Activated T-cell treated with anti-CD3 and anti-CD28 coated beads for 24 hours (primary cell): Measurements from ENCODE around the gene ARV1.

Experiments used
- DNase-seq: peaks from one replicate; pipeline ENCODE4 v3.0.0-alpha.2; 2020; ENCODE audit warnings: low read depth

The ARV1 gene

DNA sequence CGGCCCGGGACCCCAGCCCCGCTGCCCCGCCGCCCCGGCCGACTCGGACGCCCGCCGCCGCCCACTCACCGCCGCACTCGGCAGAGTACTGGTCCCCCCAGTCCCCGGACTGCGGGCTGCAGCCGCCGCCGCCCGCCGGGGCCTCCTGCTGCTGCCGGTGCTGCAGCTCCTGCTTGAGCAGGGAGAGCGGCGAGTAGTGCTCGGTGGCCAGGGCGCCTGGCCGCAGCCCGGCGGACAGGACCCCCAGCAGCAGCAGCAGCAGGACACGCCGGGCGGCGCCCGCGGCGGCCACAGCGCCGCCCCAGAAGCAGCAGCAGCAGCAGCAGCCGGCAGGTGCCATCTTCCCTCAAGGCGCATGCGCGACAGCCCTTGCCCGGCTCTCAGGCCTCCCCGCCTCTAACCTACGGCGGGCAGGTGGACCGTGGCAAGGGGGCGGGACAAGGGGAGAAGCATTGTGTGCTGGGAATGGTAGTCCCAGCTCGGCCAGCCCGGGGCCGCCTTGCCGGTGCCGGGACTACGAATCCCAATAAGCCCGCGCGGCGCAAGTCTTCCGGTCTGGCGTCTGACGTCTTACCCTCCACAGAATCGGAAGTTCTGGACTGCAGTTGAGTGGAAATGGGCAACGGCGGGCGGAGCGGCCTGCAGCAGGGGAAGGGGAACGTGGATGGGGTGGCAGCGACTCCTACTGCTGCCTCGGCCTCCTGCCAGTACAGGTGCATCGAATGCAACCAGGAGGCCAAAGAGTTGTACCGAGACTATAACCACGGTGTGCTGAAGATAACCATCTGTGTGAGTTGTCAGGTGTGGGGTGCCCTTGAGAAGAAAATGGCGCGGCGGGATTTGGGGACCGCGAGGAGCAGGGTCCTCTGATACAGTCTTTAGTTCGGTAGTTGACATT lies at the start of gene ARV1, which contains the start of gene TTC13:
Gene ARV1 (plus strand): TSS at position 604 of the 898 bp plus-strand sequence. CDS start 12 bp downstream, at position 616.
Gene TTC13 (minus strand): TSS at position 371 of the 898 bp plus-strand sequence. CDS start 31 bp downstream, at position 340.
- peak; percentile 97 for DNase-seq

DNA sequence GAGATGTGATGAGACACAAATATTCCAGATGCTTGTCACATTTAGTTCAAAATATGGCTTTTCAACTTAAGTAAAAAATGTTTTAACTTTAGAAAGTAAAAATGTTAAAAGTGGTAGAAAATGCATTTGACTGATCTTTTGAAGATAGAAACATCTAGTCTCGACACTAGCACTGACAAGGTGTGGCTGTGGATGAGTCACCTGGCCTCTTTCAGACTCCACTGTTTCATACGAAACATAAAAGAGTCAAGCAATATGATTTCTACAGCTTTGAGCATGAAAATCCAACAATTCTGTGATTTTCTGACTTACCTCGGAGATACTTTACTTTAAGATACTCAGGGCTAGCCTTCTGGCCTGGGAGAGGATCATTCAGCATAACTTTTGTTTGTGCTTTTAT lies 47.9 kb upstream of the ARV1 start:
- no peak for DNase-seq

DNA sequence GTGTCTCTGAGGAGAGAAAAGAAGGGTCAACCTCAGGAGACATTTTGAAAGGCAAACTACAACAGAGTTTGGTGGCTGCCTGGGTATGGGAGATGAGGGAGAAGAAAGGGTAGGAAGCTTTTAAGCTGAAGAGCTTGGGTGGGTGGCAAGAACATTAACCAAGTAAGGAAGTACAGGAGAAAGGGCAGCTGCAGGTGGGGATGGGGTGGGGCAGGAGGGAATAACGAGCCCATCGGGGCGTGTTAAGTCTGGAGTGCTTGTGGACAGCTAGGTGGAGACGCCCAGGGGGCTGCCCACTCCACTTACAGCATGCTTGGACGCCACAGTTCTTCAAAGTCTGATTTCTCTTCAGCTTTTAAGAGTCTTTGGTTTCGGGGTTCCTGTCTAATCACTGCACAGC lies 43.0 kb upstream of the ARV1 start:
- no peak for DNase-seq

DNA sequence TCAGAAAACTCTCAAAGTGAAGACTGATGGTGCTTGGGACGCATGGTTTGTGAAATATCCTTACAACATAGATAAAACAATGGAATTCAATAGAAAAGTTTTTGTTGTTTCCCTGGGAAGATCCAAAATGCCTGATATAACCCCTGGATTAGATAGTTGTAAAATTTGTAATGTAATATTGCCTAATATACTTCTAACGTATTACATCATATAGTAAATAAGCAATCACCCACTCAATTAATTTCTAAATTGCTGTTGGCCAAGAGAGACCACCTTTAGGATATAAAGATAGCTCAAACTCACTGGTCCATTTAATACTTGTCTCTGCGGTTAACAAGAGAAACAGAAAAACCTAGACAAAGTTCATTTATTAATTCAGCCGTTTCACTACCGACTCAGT lies 42.4 kb upstream of the ARV1 start:
- DNase-seq: no peak

DNA sequence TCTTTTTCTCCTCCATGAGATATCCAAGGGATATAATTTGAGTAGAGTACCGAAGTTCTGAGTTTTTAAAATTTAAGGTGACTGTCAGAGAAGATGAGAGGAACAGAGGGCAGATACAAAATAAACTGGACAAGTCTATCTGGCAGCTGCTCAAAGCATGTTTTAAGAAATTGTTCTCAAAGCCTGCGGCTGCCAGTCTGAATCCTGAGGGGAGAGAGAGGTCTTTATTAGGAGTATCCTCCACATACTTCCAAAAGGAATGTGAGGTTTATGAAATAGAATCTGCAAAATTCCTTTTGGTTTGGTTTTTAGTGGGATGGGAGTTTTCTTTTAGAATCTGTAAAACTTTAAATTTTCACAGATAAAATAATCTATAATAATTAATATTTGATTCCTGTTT lies 41.5 kb upstream of the ARV1 start:
- no peak for DNase-seq

DNA sequence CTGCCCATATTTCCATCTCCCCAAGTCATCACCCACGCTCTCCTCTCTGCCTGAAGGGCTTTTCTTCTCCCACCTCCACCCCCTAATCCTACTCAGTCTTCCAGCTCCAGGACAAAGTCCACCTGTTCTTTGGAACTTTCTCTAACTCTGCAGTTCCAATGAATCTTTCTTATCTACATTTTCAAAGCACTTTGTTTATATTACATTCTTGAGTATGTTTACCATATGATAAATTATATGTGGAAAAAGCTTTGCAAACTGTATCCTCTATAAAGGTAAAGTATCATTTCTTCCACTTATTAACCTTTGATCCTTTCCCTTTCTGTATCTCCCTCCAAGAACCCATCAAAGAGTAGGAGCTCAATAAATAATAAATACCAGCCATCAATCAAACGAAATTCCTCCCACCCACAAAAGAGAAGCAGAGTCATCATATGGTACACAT lies 39.9 kb upstream of the ARV1 start:
- DNase-seq: no peak

DNA sequence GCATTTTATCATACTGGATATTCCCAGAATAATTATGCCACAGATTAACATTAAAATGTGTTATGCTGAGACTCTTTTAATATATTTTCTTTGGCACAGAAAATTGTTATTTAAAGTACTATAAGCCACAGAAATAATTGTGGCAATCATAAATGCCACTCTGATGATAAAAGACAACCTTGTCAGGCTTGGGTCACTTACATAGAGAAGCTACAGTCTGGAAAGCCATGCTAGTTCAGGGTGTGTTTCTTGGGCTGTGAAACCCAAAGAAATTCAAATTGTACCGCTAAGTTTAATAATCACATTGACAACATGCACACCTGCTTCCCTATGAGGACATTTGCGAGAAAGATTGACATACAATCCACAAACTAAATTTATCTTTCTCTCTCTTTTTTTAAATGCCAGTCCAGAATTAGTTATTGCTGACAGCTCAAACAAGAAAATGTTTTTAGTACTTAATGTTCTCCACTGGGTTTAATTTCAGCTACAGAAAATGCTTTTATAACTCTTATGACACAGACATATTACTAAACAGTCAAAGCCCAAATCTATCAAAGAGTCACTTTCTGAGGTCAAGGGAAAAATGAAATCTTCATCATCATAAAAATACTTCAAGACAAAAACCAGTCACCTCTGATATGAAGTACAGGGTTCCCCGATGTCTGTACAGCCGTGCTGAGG lies 38.9 kb upstream of the ARV1 start:
- no peak for DNase-seq

DNA sequence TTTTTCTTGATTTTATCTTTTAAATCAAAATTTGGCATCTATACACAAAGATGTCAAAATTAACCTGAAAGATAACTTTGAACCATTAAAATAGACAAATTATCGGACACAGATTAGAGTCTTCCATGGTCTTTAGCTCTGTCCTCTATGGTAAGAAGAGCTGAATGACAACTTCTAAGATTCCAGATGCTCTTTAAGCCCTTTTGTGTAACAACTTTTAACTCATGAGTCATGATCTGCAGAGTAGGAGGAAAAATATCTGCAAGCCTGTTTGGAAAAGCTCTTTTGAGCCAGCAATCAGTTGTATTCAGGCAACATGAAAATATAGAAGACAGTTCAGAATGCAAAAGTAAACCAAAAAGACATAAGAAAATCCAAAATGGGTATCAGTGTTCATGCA lies 38.0 kb upstream of the ARV1 start:
- no peak for DNase-seq

DNA sequence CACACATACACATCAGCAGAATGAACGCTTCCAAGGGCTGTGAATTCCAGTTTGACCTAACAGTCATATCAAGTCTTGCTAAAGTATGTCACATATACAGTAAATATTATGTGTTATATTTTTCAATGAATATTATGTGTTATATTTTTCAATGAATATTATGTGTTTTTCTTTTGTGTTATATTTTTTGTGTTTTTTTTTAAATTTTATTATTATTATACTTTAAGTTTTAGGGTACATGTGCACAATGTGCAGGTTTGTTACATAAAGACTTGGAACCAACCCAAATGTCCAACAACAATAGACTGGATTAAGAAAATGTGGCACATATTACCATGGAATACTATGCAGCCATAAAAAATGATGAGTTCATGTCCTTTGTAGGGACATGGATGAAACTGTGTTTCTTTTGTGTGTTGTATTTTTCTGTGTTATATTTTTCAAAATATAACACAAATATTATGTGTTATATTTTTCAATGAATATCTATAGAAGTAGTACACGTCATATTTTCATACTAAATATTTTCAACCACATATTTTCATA lies 35.8 kb upstream of the ARV1 start:
- DNase-seq: no peak

DNA sequence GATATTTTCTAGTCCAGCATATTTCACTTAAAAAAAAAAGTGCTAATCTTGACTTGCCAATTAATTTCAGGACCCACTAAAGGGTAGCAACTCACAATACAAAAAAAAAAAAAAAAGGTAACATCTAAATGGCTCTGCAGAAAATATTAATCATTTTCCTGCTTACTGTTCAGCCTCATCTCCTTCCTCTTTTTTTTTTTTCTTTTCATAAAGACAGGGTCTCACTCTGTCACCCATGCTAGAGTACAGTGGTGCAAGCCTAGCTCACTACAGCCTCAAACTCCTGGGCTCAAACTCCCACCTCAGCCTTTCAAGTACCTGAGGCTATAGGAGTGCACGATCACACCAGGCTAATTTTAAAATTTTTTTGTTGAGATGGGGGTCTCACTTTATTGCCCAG lies 30.6 kb upstream of the ARV1 start:
- no peak for DNase-seq

DNA sequence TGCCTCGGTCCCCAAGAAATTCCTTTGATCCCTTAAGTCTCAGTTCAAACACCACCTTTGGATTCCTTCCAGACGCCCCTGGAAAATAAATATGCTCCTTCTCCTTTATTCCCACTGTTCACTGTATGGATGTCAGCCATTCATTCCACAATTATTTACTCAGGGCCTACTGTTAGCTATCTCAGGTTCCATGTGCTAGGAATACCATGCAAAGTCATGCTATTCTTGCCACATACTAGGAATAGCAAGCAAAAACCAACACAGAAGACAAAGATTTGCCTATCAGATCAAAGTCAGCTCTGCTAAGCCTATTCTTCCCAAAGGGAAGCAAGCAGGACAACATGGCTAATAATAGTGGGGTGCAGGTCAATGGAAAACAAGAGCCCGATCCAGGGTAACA lies 30.0 kb upstream of the ARV1 start:
- DNase-seq: no peak

DNA sequence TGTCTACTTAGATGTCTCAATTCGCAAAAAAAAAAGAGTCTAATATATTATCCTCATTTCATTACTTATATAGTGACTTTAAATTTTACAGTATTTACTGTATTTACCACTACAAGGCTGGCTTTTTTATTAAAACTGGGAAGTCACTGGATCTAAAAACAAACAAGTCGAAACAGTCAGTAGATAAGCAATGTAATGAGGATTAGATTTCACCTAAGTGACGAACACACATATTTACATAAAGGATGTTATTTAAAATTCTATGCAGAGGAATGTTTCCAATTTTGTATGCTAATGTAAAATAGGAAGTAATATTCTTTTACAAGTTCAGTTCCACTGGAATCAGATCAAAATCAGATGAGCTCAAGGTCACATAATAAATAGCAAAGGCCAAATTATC lies 28.5 kb upstream of the ARV1 start:
- DNase-seq: no peak

DNA sequence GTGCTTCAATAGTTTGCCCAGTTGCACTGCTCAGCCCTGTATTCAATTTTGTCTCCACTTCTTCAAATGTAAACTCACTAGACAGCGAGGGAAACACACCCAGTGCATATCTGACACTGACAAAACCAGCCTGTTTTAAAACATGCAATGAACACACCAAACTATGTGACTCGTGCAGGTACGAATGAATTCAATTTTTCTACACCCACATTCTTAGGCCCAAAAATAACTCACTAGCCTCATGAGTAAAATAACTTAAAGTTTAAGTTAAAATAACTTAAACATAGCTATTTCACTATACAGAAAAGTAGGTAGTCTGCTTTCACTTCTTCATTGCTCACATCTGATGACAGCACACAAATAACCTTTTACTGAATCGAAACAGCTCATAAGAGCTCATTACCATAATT lies 21.3 kb upstream of the ARV1 start:
- no peak for DNase-seq

DNA sequence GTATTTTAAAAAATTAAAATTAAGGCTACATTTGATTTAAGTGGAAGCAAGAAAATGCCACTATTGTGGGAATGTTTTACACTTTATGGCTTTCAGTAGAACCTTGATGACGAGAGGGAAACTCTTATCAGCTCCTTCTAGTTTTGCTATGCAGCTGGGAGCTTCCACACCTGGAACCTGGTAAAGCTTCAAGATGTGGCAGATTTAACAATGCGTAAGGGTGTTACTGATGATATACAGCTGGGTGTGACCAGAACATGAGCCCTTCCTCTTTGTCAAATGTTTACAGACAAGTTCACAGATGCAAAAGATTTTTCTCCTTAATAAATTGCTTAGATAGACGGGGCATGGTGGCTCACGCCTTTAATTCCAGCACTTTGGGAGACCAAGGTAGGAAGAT lies 20.5 kb upstream of the ARV1 start:
- DNase-seq: no peak

DNA sequence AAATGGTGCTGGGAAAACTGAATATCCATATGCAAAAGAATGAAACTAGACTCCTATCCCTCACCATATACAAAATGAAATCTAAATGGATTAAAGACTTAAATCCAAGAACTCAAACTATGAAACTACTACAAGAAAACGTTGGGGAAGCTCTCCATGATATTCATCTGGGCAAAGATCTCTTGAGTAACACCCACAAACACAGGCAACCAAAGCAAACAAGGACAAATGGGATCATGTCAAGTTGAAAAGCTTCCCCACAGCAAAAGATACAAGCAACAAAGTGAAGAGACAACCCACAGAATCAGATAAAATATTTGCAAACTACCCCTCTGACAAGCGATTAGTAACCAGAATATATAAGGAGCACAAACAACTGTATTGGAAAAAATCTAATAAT lies 14.0 kb upstream of the ARV1 start:
- DNase-seq: no peak

DNA sequence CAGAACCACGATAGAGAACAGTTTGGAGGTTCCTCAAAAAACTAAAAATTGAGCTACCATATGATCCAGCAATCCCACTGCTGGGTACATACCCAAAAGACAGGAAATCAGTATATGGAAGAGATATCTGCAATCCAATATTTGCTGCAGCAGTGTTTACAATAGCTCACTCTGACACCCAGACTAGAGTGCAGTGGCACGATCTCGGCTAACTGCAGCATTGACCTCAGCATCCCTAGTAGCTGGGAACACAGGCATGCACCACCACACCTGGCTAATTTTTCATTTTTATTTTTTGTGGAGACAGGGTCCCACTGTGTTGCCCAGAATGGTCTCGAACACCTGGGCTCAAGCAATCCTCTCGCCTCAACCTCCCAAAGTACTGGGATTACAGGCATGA lies 13.4 kb upstream of the ARV1 start:
- DNase-seq: no peak

DNA sequence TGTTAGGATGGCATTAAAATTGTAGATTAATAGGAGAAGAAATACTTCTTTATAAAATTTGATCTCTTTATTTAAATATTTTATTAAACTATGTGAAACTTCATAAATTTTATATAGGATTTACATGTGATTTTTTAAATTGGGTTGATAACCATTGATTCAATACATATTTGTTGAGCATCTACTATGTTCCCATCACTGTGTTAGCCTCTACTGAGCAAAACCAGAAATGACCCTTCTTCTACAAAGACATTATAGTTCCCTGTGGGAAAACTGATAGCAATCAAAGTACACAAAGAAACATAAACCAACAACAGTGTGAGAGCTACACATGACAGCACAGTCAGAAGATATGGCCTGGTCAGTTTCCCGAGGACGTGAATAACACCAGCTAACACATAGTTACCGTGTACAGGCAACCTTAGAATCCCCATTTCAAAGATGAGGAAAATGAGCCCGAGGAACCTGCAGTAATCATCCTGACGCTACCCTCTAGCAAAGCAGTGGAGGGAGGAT lies 12.5 kb upstream of the ARV1 start:
- no peak for DNase-seq

DNA sequence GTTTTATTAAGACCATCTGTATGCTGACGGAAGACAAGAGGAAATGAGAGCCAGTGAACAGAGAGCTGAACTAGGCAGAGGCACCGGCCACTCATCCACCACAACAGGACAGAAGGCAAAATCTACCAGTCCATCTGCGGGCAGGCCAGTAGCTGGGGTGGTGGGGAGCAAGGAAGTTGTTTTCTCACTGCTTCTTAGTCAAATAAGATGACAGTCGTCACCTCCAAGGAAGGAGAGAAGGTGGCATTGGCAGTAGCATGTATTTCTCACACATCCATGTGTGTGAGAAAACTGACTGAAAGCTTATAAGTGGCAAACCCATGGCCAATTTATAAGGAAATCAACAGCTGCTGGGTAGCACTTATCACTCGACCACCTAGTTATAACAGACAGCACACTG lies 8.5 kb upstream of the ARV1 start:
- DNase-seq: no peak

DNA sequence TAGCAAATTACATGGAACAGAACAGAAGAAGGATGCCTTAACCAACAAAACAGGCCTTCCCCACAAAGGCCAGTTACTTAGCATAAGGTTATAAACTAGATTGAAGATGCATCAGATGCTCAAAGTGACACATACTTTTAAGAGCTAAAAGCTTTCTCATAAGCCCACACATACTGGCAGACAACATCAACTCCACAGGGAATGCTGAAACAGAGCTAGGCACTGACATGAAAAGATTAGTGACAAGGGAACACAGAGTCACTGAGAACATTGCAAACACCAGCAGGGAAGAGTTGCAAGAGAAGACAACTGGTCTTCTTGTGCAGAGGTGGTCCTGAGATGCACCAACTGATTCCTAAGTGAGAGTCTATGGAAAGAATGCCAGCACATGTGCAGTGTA lies 7.1 kb upstream of the ARV1 start:
- DNase-seq: no peak

DNA sequence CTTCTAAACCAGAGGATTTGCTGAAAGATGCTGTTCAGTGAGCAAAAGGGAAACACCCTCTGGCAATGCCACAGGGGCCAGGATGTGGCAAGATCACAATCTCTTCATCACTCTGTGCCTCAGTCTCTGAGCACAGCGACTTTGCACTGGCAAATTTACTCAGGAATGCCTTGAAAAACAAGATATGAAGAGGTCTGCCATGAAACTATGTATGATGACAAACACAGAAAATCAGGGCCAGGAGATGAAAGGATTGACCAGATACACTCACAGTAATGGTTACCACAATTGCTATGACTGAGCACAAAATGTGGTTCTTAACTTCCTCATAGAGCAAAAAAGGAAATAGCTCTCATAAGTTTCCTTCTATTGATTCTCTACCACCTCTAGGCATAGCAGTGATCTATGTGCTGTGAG lies 6.0 kb upstream of the ARV1 start:
- DNase-seq: peak; percentile 36

DNA sequence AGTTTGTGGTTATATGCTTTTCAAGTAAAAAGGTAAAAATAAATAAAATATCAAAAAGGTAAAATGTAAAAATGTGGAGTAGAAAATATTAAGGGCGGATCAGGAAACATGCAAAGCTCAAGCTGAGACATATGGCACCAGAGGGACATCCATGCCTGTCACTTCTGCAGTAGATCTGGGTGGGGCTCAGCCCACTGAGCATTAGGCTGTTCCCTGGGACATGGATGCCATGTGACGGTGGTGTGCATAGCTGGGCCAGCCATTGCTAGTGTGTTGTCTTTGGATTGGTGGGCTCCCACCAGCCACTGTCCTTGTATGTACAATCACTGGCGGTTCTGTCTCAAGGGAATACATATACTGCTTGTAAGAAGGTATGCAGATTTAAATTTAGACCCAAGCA lies 3.3 kb upstream of the ARV1 start:
- no peak for DNase-seq

DNA sequence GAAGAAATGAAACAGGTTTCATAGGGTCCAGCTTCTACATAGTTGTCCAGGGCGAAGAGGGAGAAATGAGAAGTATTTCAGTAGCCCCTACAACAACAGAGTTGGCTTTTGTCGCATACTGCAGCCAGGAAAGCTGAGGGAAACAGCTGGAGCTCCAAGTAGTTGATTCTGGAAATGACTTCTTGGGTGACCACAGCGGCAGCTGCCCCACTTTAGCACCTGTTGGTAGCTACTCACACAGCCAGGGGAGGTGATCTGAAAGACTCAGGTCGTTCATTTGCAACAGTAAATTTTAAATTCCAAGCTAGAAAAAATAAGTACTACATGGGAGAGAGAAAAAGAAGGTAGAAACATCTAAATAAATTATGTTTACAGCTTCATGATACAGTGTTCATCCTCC lies 2.5 kb upstream of the ARV1 start:
- no peak for DNase-seq
